SK-N-SH (cell line): ENCODE measurements around the gene RRM2. TPM values are rescaled to one million over a fixed set of nuclear protein-coding genes. Genes with fewer than 3 reads are reported as not detected.

Experiments
- CTCF ChIA-PET: fragments of 300-600, 350-600 bp; formaldehyde crosslinking; extraction: SDS; loops from one replicate; lab custom pipeline; 2021; lab: Yijun Ruan, JAX
- POLR2A ChIA-PET: fragments of 350-600 bp; sonication (Branson Sonifier 250); formaldehyde crosslinking; extraction: SDS; loops from one replicate; lab custom pipeline; 2020; ENCODE audit warnings: antibody characterized with exemption, inconsistent platforms; lab: Yijun Ruan, JAX
- DNase-seq: peaks from one replicate; pipeline ENCODE4 v3.0.0; 2012
- H2AFZ ChIP-seq: fragments of 200-600 bp; sonication (generic); 2 replicates; pipeline ENCODE4 v1.8.1; 2016; ENCODE audit warnings: antibody characterized with exemption, mild to moderate bottlenecking, low read depth
- H3F3A ChIP-seq: fragments of 200-600 bp; sonication (generic); replicated peaks from 2 replicates; pipeline ENCODE3; 2016; ENCODE audit warnings: antibody characterized with exemption, mild to moderate bottlenecking; ENCODE audit not compliant: insufficient read depth
- H3K27ac ChIP-seq, 2 experiments: fragments of 200-500 bp in 1 of 2; fragments of 200-600 bp in 1 of 2; sonication (Bioruptor generic) in 1 of 2; sonication (generic), shearing (Covaris generic) in 1 of 2; 2 replicates each; pipeline versions ENCODE4 v1.5.1 to v1.6.1; 2014 to 2016; ENCODE audit warnings: low read depth in 2 of 2, inconsistent platforms in 1 of 2, low read length in 1 of 2, mild to moderate bottlenecking in 1 of 2, mixed read lengths in 1 of 2
- H3K27me3 ChIP-seq: fragments of 200-600 bp; sonication (generic), shearing (Covaris generic); 2 replicates; pipeline ENCODE4 v1.6.1; 2016; ENCODE audit warnings: mixed run types; ENCODE audit not compliant: insufficient read depth
- H3K36me3 ChIP-seq, 2 experiments: fragments of 200-500 bp in 1 of 2; fragments of 200-600 bp in 1 of 2; sonication (Bioruptor generic) in 1 of 2; sonication (generic) in 1 of 2; replicated peaks in 1 of 2; 2 replicates each; pipeline versions ENCODE3 to v1.5.1; 2014 to 2016; ENCODE audit warnings: low read length in 1 of 2, mild to moderate bottlenecking in 1 of 2; ENCODE audit not compliant: insufficient read depth in 2 of 2, control insufficient read depth in 1 of 2
- H3K4me1 ChIP-seq, 2 experiments: fragments of 200-500 bp in 1 of 2; fragments of 200-600 bp in 1 of 2; sonication (Bioruptor generic) in 1 of 2; sonication (generic), shearing (Covaris generic) in 1 of 2; 2 replicates each; pipeline versions ENCODE4 v1.5.1 to v1.6.1; 2014 to 2016; ENCODE audit warnings: low read depth in 1 of 2, low read length in 1 of 2, mixed run types in 1 of 2; ENCODE audit not compliant: insufficient read depth in 2 of 2, control insufficient read depth in 1 of 2
- H3K4me2 ChIP-seq: fragments of 200-600 bp; sonication (generic), shearing (Covaris generic); 2 replicates; pipeline ENCODE4 v1.6.1; 2017; ENCODE audit warnings: mixed run types
- H3K4me3 ChIP-seq, 2 experiments: fragments of 200-500 bp in 1 of 2; fragments of 200-600 bp in 1 of 2; sonication (Bioruptor generic) in 1 of 2; sonication (generic), shearing (Covaris generic) in 1 of 2; 2 replicates each; pipeline versions ENCODE4 v1.5.1 to v1.8.1; 2014 to 2016; ENCODE audit warnings: low read depth in 2 of 2, inconsistent platforms in 1 of 2, low read length in 1 of 2, mild to moderate bottlenecking in 1 of 2, mixed read lengths in 1 of 2, moderate library complexity in 1 of 2
- H3K79me2 ChIP-seq: fragments of 200-600 bp; sonication (generic); 2 replicates; pipeline ENCODE4 v1.8.1; 2017; ENCODE audit warnings: mild to moderate bottlenecking; ENCODE audit not compliant: insufficient read depth
- H3K9ac ChIP-seq: fragments of 200-600 bp; sonication (generic); 2 replicates; pipeline ENCODE4 v1.6.1; 2017; ENCODE audit warnings: mixed run types
- H3K9me2 ChIP-seq: fragments of 200-600 bp; sonication (generic); 2 replicates; pipeline ENCODE4 v1.6.1; 2017; ENCODE audit warnings: mixed run types
- H3K9me3 ChIP-seq: fragments of 200-600 bp; sonication (generic); 2 replicates; pipeline ENCODE4 v1.6.1; 2017; ENCODE audit warnings: mixed run types, mild to moderate bottlenecking, moderate library complexity
- H4K20me1 ChIP-seq: fragments of 200-600 bp; sonication (generic); 2 replicates; pipeline ENCODE4 v1.6.1; 2017; ENCODE audit warnings: mild to moderate bottlenecking, mixed run types; ENCODE audit not compliant: insufficient read depth
- ELF1 ChIP-seq: IDR thresholded peaks from 2 replicates; pipeline ENCODE4 v1.4.0; 2012
- FOSL2 ChIP-seq: IDR thresholded peaks from 2 replicates; pipeline ENCODE4 v1.4.0; 2012; ENCODE audit warnings: low read depth, mild to moderate bottlenecking, moderate library complexity, borderline replicate concordance
- GABPA ChIP-seq: IDR thresholded peaks from 2 replicates; pipeline ENCODE4 v1.4.0; 2012; ENCODE audit warnings: low read depth, mild to moderate bottlenecking
- GATA2 ChIP-seq: sonication (generic); formaldehyde crosslinking; IDR thresholded peaks from 2 replicates; pipeline ENCODE4 v1.5.0; 2020; ENCODE audit warnings: mild to moderate bottlenecking, missing genetic modification reagents
- JUND ChIP-seq: IDR thresholded peaks from 2 replicates; pipeline ENCODE4 v1.4.0; 2012
- MXI1 ChIP-seq: IDR thresholded peaks from 2 replicates; pipeline ENCODE4 v1.6.1; 2012; ENCODE audit warnings: mild to moderate bottlenecking, low read depth, low read length, improper control_type of control experiment
- NFIC ChIP-seq: IDR thresholded peaks from 2 replicates; pipeline ENCODE4 v1.4.0; 2012; ENCODE audit warnings: borderline replicate concordance
- NRF1 ChIP-seq: IDR thresholded peaks from 2 replicates; pipeline ENCODE4 v1.6.1; 2012; ENCODE audit warnings: low read depth, mild to moderate bottlenecking, low read length
- RCOR1 ChIP-seq: fragments of 150-350 bp; IDR thresholded peaks from 2 replicates; pipeline ENCODE4 v1.6.1; 2017; ENCODE audit warnings: antibody characterized with exemption, low read length
- REST ChIP-seq: IDR thresholded peaks from 2 replicates; pipeline ENCODE4 v1.6.1; 2012; ENCODE audit warnings: mild to moderate bottlenecking, low read depth, low read length, moderate library complexity
- RFX5 ChIP-seq: IDR thresholded peaks from 2 replicates; pipeline ENCODE4 v1.6.1; 2012; ENCODE audit warnings: mild to moderate bottlenecking, improper control_type of control experiment, low read length
- SMC3 ChIP-seq: IDR thresholded peaks from 2 replicates; pipeline ENCODE4 v1.6.1; 2012; ENCODE audit warnings: low read depth, low read length, improper control_type of control experiment
- TAF1 ChIP-seq: IDR thresholded peaks from 2 replicates; pipeline ENCODE4 v1.6.1; 2012; ENCODE audit warnings: low read depth, mild to moderate bottlenecking, low read length, moderate library complexity, borderline replicate concordance
- USF2 ChIP-seq: fragments of 150-350 bp; IDR thresholded peaks from 2 replicates; pipeline ENCODE4 v1.6.1; 2017; ENCODE audit warnings: antibody characterized with exemption, low read length, low read depth, borderline replicate concordance
- YY1 ChIP-seq: IDR thresholded peaks from 2 replicates; pipeline ENCODE4 v1.4.0; 2012; ENCODE audit warnings: low read depth, mild to moderate bottlenecking
- ZBTB33 ChIP-seq: IDR thresholded peaks from 2 replicates; pipeline ENCODE4 v1.4.0; 2012; ENCODE audit warnings: low read depth, borderline replicate concordance
- WGBS: methylation state at CpG from one replicate; pipeline ENCODE4 v1.1.6; 2017; ENCODE audit warnings: low lambda C conversion rate; 5-methylcytosine and 5-hydroxymethylcytosine counted together
- polyA plus RNA-seq, 3 experiments: library from polyadenylated mRNA; depleted of rRNA; stranded (reverse); fragments of >200 nt; gene quantifications; 2 replicates each; pipeline ENCODE4 v1.2.3, GENCODE V29; 2012

The RRM2 gene
- polyA plus RNA-seq, 1 of the 3 experiments (the other 2 are of a cell fraction) = 38.9 TPM

- WGBS = 89% methylated on average over 7 of the region's 7 CpGs
- no peak overlapping the region for H3K9ac ChIP-seq
- CTCF ChIA-PET = interaction anchor here (1.8 to 2.5 kb wide), 2 partner anchors 9 to 14 kb away, joined by 5 to 6 read pairs; no protein-coding TSS in a partner anchor
Measured at GRCh38 chr2:10178751-10179150, 56.2 kb downstream of the RRM2 start.

GRCh38 chr2:10179422-10179821 is 56.9 kb downstream of the RRM2 start:
- no peaks in the 10 kb centered on the region for H3K9me2 ChIP-seq
- no peaks in the 10 kb centered on the region for H3K9me3 ChIP-seq
- no peaks in the 10 kb centered on the region; a peak in 1 of 4 replicates for H3K4me1 ChIP-seq
- 94% methylated on average over 3 of the region's 3 CpGs for WGBS
- no peaks in the 10 kb centered on the region for H3K79me2 ChIP-seq
- no peak overlapping the region for H3K4me2 ChIP-seq
- no peaks in the 10 kb centered on the region for H4K20me1 ChIP-seq
- H3K27me3 ChIP-seq = no peaks in the 10 kb centered on the region
- TF ChIP-seq REST (peak; percentile 83), RFX5 (no peak), SMC3 (no peak), ZBTB33 (no peak)
- no peak overlapping the region for H3K9ac ChIP-seq
- H3F3A ChIP-seq = no peaks in the 10 kb centered on the region
- POLR2A ChIA-PET = no interaction called here
- peaks cover 0 to 3% of the 10 kb centered on the region in 2 experiments for H3K36me3 ChIP-seq
- CTCF ChIA-PET = interaction anchor here (0.8 to 2.5 kb wide), 8 partner anchors 8 to 256 kb away, joined by 3 to 6 read pairs (median 4); no protein-coding TSS in a partner anchor
- DNase-seq = no peak
- H3K4me3 ChIP-seq = no peak overlapping the region
- no peak overlapping the region for H3K27ac ChIP-seq
- no peak overlapping the region for H2AFZ ChIP-seq

More at GRCh38 chr2:10178751-10179150, 56.2 kb downstream of the RRM2 start:
- no peaks in the 10 kb centered on the region for H3K9me3 ChIP-seq
- no peaks in the 10 kb centered on the region for H3K79me2 ChIP-seq
- TF ChIP-seq FOSL2 (no peak), MXI1 (no peak), GABPA (no peak), USF2 (no peak), TAF1 (no peak), JUND (no peak), NRF1 (no peak), RCOR1 (no peak), GATA2 (CRISPR knock-in tag) (no peak), YY1 (no peak), ELF1 (no peak), NFIC (no peak)
- no peaks in the 10 kb centered on the region for H3F3A ChIP-seq
- no peak for DNase-seq
- no peak overlapping the region for H3K4me2 ChIP-seq
- H3K4me1 ChIP-seq = no peaks in the 10 kb centered on the region; a peak in 1 of 4 replicates
- H3K27me3 ChIP-seq = no peaks in the 10 kb centered on the region
- no peaks in the 10 kb centered on the region for H4K20me1 ChIP-seq
- peaks cover 0 to 3% of the 10 kb centered on the region in 2 experiments for H3K36me3 ChIP-seq
- POLR2A ChIA-PET = no interaction called here
- H3K4me3 ChIP-seq = no peak overlapping the region
- no peak overlapping the region for H2AFZ ChIP-seq
- H3K27ac ChIP-seq = no peak overlapping the region
- no peaks in the 10 kb centered on the region for H3K9me2 ChIP-seq
